HepG2 (cell line): Measurements from ENCODE around the gene PDZD7. TPM values are rescaled to one million over a fixed set of nuclear protein-coding genes. Genes with fewer than 3 reads are reported as not detected.
A peak's percentile ranks its signal among the peaks of the same experiment; 100 is the strongest.

Experiments used
- ATAC-seq: fragments of 200-7000 bp; cut with Tn5 transposase; 3 replicates; pipeline ENCODE4 v1.9.1; 2020; ENCODE audit warnings: mild to moderate bottlenecking, moderate library complexity
- BruUV-seq: library from RNA; stranded (reverse); fragments of 400-500 nt; replicated peaks from 2 replicates; lab custom pipeline; 2021; lab: Mats Ljungman, UMichigan
- CTCF ChIA-PET: fragments of 300-600 bp; formaldehyde crosslinking; extraction: SDS; loops from one replicate; lab custom pipeline; 2021; ENCODE audit warnings: low total read pairs, inconsistent platforms, low intra/inter-chr PET ratio; lab: Yijun Ruan, JAX
- POLR2A ChIA-PET: fragments of 350-600 bp; sonication (Branson Sonifier 250); formaldehyde crosslinking; loops from one replicate; lab custom pipeline; 2020; ENCODE audit warnings: antibody characterized with exemption, inconsistent platforms; lab: Yijun Ruan, JAX
- DNase-seq: peaks from one replicate; pipeline ENCODE4 v3.0.0-alpha.2; 2015; ENCODE audit warnings: low spot score
- FAIRE-seq: peaks from 3 replicates; lab custom pipeline; 2011; peaks lifted over from hg19 to GRCh38; lab: Jason Lieb, UNC
- H2AFZ ChIP-seq: one replicate; pipeline ENCODE4 v1.6.1; 2011; ENCODE audit warnings: low read length, inconsistent platforms
- H3K27ac ChIP-seq: fragments of 300-600 bp; 3 replicates; pipeline ENCODE4 v1.8.0; 2011; ENCODE audit warnings: mixed run types, mild to moderate bottlenecking, mixed read lengths, low read length, inconsistent platforms; ENCODE audit not compliant: insufficient read depth; ENCODE audit errors: extremely low read length
- H3K27me3 ChIP-seq, 2 experiments: fragments of 200-600 bp in 1 of 2; 2 replicates in 1 of 2; 3 replicates in 1 of 2; pipeline versions ENCODE4 v1.6.0 to v1.8.0; 2011; ENCODE audit warnings: low read length in 2 of 2, mild to moderate bottlenecking in 2 of 2, moderate library complexity in 2 of 2, inconsistent platforms in 1 of 2; ENCODE audit not compliant: insufficient read depth in 2 of 2, control insufficient read depth in 1 of 2
- H3K36me3 ChIP-seq, 2 experiments: fragments of 200-600 bp in 1 of 2; replicated peaks in 1 of 2; 2 replicates in 1 of 2; 3 replicates in 1 of 2; pipeline versions ENCODE4 v1.5.1 to v1.8.0; 2011; ENCODE audit warnings: low read length in 2 of 2, inconsistent platforms in 1 of 2; ENCODE audit not compliant: insufficient read depth in 2 of 2, control insufficient read depth in 1 of 2
- H3K4me1 ChIP-seq: 2 replicates; pipeline ENCODE4 v1.5.1; 2012; ENCODE audit warnings: low read length, inconsistent platforms; ENCODE audit not compliant: insufficient read depth
- H3K4me2 ChIP-seq: 2 replicates; pipeline ENCODE4 v1.6.0; 2011; ENCODE audit warnings: low read depth, low read length, inconsistent platforms
- H3K4me3 ChIP-seq, 3 experiments: fragments of 200-600 bp in 1 of 3; sonication (generic), shearing (Covaris generic) in 1 of 3; replicated peaks in 1 of 3; 2 replicates each; pipeline ENCODE4 v1.5.1; 2011 to 2016; ENCODE audit warnings: low read length in 3 of 3, inconsistent platforms in 2 of 3, low read depth in 2 of 3, mild to moderate bottlenecking in 2 of 3, control low read depth in 1 of 3, mixed read lengths in 1 of 3; ENCODE audit not compliant: insufficient read depth in 1 of 3
- H3K79me2 ChIP-seq: one replicate; pipeline ENCODE4 v1.6.1; 2011; ENCODE audit warnings: low read length, inconsistent platforms; ENCODE audit not compliant: insufficient read depth
- H3K9ac ChIP-seq: 2 replicates; pipeline ENCODE4 v1.6.0; 2011; ENCODE audit warnings: mild to moderate bottlenecking, low read depth, low read length, inconsistent platforms; ENCODE audit not compliant: insufficient read depth
- H3K9me3 ChIP-seq: 2 replicates; pipeline ENCODE4 v1.5.1; 2012; ENCODE audit warnings: mild to moderate bottlenecking, low read length
- H4K20me1 ChIP-seq: 2 replicates; pipeline ENCODE4 v1.6.0; 2011; ENCODE audit warnings: inconsistent platforms, mild to moderate bottlenecking, low read length, moderate library complexity; ENCODE audit not compliant: insufficient read depth
- ATF2 ChIP-seq: sonication (generic); formaldehyde crosslinking; IDR thresholded peaks from 2 replicates; pipeline ENCODE4 v1.4.0; 2020; ENCODE audit warnings: missing genetic modification reagents
- SALL1 ChIP-seq: sonication (generic); formaldehyde crosslinking; IDR thresholded peaks from 2 replicates; pipeline ENCODE4 v1.8.0; 2022; ENCODE audit warnings: mild to moderate bottlenecking, missing genetic modification reagents
- ZNF234 ChIP-seq: sonication (generic); formaldehyde crosslinking; conservative IDR thresholded peaks from 2 replicates; pipeline ENCODE4 v1.5.1; 2020; ENCODE audit warnings: mild to moderate bottlenecking, missing genetic modification reagents
- WGBS: methylation state at CpG from one replicate; pipeline ENCODE4 v1.1.6; 2017; ENCODE audit warnings: low lambda C conversion rate; 5-methylcytosine and 5-hydroxymethylcytosine counted together
- in situ Hi-C: cut with HindIII; loops from 2 replicates; pipeline ENCODE4 v1.10.0; 2017; ENCODE audit warnings: low pct_unique_long_range_greater_than_20kb; ENCODE audit not compliant: extremely low pct_ligation_motif_present
- intact Hi-C: fragments of 100-400 bp; cut with micrococcal nuclease; formaldehyde crosslinking; loops from one replicate; pipeline ENCODE4 v1.10.0; 2022; ENCODE audit not compliant: unreplicated experiment
- polyA plus RNA-seq, 8 experiments: library from polyadenylated mRNA; depleted of rRNA in 3 of 8; stranded (reverse) in 7 of 8; unstranded in 1 of 8; fragments of >200 nt; fragmentation: Illumina TruSeq in 4 of 8; extraction: Trizol in 4 of 8; gene quantifications; 2 replicates each; pipeline versions ENCODE4 v1.2.1 to v1.2.3, GENCODE V29; 2011 to 2016; ENCODE audit warnings: low read depth in 4 of 8, missing spikeins in 1 of 8, mixed read lengths in 1 of 8; ENCODE audit not compliant: insufficient read depth in 1 of 8
- total RNA-seq, 5 experiments: library from RNA; depleted of rRNA; stranded (reverse); fragments of >200 nt; fragmentation: Illumina TruSeq; extraction: Trizol; gene quantifications; 2 replicates each; pipeline ENCODE4 v1.2.3, GENCODE V29; 2016; ENCODE audit warnings: low read depth in 1 of 5

Gene PDZD7
- total and polyA plus RNA-seq, 2 of the 13 experiments (the other 11 are each of a cell fraction or from before 2014, with no cell fraction given), result 0.58 to 0.73 TPM

GRCh38 chr10:101013365-101013825 is 17.5 kb downstream of the PDZD7 start:
- WGBS, result 65% methylated on average over 9 of the region's 9 CpGs
- DNase-seq, result no peak
- no peak overlapping the region for H3K9ac ChIP-seq
- no peak for FAIRE-seq
- H3K27ac ChIP-seq, result no peak overlapping the region
- peak overlapping the region; percentile 89 for H3K4me2 ChIP-seq
- no peak overlapping the region for H2AFZ ChIP-seq
- intact Hi-C loops, result loop anchor here (2.0 to 5.0 kb wide), 2 partner anchors 43 to 136 kb away; no protein-coding TSS in a partner anchor
- H3K27me3 ChIP-seq, result no peaks in the 10 kb centered on the region
- H3K4me3 ChIP-seq, result no peak overlapping the region
- CTCF ChIA-PET, result interaction anchor here (1.2 to 6.1 kb wide), 6 partner anchors 17 to 342 kb away, joined by 3 to 240 read pairs (median 4); partner anchors contain the start of genes LZTS2 and SEMA4G
- POLR2A ChIA-PET, result interaction anchor here (6.0 kb wide), 1 partner anchor 15 kb away, joined by 56 read pairs; the partner anchor contains the start of gene LZTS2
- no peaks in the 10 kb centered on the region for H3K9me3 ChIP-seq
- H3K36me3 ChIP-seq, result no peaks in the 10 kb centered on the region
- ATAC-seq, result no peak
- no TSS peak for BruUV-seq
- TF ChIP-seq ZNF234 (CRISPR knock-in tag) (no peak), SALL1 (CRISPR knock-in tag) (0 out of 2 replicates have a peak, but pooled peaks have one; percentile 4), ATF2 (CRISPR knock-in tag) (no peak)
- in situ Hi-C loops, result no loop called here
- no peaks in the 10 kb centered on the region for H3K79me2 ChIP-seq
- H3K4me1 ChIP-seq, result peaks cover 75% of the 10 kb centered on the region
- H4K20me1 ChIP-seq, result no peaks in the 10 kb centered on the region
